ENCODE measurements around the gene SLC25A5.
A peak's percentile ranks its signal among the peaks of the same experiment; 100 is the strongest.
"Not testable (repeated sequence)": the region's sequence is repeated elsewhere in the genome, so short reads cannot be mapped to it uniquely, and the experiment has no call there.

Gene SLC25A5

DNA sequence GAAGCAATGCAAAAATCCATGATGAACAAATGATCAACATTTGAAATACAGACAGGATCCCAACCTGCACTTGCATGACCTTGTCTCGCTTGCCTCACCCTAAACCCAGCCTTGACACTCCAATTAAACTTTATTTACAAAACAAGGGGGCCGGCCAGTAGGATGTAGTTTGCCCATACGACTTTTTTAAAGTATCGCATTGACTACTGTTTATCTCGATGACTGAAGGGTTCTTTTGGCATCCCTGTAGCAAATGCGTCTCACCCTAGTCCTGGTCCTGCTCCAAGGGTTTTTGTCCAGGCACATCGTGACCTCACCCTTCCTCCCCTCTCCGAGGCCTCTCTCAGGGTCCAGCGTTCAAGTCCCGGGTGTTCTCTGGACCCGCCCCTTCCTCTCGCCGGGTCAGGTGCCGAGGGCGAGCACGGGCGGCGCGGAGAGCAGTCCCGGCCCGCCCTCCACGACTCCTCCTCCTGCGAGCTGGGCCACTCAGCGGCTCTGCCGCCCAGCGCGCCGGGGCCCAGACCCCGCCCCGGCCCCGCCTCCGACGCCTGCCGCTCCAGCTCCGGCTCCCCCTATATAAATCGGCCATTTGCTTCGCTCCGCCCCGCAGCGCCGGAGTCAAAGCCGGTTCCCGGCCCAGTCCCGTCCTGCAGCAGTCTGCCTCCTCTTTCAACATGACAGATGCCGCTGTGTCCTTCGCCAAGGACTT, at the start of gene SLC25A5:
Gene SLC25A5, plus strand, starts transcription at position 603 of the 709 bp plus-strand sequence. Its CDS starts 72 bp downstream, at position 675.
- peak; percentile 57 for DNase-seq (ENCODE audit: low read depth)

DNA sequence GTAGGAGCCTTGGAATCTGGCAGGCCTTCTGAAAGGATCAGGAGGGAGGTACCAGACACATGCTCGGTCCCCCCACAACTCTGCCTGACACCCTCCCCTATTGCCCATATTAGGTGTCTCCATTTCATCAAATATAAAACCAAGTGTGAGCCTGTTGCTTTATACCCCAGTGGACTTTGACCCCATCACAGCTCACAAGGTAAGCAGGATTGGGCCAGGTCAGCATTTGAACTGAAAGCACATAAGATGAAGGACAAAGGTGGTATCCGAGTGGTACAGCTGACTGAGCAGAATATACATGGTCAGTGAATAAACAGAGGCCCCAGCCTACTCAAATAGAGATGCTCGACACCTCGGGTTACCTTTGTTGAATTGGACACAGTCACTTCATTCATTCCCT, 49.1 kb upstream of the SLC25A5 start:
- DNase-seq (ENCODE audit: low read depth), result no peak

DNA sequence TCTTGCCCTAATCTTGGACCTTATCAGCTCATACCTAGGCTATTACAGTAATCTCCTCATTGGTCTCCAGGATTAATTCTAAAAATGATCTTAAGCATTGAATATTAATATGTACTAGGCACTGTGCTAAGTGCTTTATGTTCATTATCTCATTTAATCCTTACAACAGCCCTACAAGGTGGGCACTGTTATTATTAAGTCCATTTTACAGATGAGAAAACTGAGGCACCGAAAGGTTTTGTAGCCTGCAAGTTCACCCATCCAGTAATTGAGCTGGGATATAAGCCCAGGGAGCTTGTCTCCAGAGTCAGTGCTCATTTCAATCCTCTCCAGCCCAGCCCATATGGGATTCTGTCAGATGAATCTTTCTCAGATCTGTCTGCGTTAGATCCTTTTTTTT, 48.3 kb upstream of the SLC25A5 start:
- no peak for DNase-seq (ENCODE audit: low read depth)

DNA sequence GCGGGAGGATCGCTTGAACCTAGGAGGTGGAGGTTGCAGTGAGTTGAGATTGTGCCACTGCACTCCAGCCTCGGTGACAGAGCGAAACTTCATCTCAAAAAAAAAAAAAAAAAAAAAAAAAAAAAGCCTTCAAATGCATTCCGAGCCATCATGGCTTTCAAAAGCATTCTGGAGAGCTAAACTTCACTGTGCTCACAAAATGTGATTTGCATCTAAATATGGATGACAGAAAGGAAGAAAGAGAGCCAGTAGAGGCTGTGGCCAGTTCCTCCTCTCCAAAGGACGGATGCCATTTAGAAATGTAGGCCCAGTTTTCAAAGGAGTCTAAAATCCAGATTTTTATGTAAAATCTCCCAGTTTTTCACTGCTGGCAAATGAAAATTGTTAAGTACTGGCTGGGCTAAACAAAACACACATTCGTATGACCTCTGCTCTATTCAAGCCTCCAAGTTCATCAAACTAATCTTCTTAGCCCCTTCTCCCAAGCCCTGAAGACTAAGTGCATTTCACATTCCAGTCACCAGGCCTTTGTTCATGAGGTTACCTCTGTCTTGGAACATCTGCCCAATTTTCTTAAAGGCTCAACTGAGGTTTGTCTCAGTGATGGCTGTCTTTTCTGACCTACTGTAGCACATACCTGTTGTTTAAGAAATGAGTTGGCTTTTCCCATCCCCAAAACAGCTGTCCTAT, 47.1 kb upstream of the SLC25A5 start:
- no peak for DNase-seq (ENCODE audit: low read depth)

DNA sequence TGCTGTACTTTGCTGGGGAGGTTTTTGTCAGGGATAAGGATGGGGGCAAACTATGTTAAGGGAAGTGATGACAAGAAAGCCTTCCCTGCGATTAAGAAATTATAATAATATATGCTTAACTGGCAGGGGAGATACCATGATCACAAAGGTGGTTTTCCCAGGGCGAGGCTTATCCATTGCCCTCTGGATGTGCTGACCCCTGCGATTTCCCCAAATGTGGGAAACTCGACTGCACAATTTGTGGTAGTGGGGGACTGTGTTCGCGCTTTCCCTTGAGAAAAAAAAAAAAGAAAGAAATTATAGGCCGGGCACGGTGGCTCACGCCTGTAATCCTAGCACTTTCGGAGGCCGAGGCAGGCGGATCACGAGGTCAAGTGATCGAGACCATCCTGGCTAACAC, 44.6 kb upstream of the SLC25A5 start:
- DNase-seq (ENCODE audit: low read depth), result no peak

DNA sequence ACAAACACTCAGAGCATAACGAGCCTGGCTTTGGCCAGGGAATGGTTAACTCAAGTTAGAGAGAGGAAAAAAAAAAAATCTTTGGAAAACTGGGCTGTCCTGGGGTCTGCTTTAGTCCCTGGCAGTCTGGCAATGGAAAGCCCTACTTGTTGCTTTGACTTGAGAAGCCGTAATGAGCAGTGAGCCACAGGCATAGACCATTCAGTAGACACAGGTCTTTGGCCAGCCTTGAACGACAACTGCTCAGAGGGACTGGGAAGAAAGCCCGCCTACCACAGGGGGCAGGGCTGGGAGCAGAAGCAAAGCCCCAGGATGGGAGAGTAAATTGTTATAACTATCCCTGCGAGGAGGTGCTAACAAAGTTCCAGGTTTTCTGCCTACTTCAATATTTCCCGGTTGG, 43.2 kb upstream of the SLC25A5 start:
- DNase-seq (ENCODE audit: low read depth), result no peak

DNA sequence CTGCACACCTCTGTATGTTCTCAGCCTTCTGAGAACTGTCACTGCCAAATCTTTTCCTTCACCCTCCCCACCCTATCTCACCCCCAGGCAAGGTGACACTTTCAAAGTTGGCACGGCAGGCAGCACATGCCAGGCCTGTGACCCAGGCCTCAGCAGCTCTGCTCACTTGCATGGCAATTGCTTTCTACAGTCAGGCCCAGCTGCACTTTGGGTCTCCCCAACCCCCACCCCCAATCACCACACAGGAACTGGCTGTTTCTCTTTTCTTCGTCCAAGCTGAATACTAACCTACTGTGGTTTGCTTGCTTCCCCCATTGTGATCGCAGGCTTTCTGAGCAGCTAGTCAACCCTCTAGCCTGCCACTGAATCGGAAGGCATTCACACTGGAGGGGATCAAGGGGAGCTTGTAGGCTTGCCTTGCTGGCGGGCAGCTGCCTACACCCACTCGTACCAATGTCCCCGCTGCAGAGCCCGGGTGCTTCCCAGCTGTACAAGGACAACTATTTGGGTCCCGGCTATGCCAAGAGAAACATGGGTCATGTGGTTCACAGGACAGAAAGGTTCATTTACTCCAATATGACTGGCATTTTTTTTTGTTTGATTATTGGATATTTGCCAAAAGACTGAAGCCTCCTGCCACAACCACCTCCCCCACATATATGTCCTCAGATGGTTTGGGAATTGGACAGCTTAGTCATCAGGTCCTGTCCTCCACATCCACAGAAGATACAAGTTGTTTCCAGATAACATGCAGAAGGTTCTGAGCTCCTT, 41.0 kb upstream of the SLC25A5 start:
- DNase-seq (ENCODE audit: low read depth), result no peak

DNA sequence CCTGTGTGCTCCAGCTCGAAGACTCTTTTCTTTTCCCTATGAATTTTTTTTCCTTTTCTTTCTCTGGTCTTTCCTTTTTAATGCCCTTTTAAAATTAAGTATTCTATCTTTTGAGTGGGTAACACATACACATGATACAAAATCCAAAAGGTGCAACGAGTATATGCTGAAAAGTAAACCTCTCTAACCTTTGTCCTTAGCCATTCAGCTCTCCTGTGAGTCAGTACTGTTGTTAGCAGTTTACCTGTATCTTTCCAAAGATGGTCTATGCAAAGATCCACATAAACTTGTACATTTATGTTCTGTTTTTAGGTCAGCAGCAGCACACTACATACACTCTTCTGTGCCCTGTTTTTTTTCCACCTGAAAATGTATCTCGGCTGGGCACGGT, 40.5 kb upstream of the SLC25A5 start:
- no peak for DNase-seq (ENCODE audit: low read depth)

DNA sequence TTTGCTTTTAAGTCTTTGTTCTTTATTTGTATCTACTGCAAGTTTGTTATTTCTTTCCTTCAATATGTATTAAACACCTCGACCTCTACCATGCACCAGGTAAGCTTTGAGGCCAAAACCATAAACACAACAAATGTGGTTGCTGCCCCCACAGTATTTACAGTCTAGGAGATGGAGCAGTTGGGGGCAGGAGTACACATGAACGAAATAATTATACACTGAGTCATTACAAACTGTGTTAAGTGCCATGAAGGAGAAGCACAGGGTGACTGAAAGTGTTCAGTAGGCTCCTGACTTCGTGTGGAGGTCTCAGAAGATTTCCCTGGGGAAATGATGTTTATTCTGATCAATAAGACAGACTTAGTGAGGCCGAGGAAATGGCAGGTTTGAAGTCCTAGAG, 38.8 kb upstream of the SLC25A5 start:
- no peak for DNase-seq (ENCODE audit: low read depth)

DNA sequence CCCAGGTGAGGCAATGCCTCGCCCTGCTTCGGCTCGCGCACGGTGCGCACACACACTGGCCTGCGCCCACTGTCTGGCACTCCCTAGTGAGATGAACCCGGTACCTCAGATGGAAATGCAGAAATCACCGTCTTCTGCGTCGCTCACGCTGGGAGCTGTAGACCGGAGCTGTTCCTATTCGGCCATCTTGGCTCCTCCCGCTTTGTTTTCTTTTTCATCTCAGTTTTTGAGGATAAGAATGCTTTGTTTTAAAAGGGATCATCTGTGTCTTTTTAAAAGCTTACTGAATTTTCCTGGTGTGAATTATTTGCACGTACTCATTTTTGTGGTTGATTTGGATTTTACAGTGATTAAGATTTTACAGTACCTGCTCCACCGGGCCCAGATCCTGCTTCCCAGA, 26.9 kb upstream of the SLC25A5 start:
- not testable (repeated sequence) for DNase-seq (ENCODE audit: low read depth)

DNA sequence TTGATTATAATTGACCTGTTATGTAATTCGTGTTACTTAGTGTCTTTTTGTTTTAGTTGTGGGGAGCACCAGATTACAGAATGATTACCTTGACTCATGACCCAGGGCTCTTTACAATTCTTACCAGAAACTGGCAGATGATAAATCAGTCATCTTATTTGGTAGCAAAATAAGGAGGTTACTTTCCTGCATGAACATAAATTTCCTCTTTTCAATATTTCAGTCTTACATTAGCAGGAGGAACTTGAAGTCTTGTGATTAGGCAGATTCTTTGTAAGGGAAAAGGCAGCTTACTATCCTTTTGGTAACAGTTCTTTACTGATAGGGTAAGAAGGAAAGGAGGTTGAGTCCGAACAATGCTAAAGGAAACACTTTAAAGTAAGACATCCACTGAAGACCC, 26.0 kb upstream of the SLC25A5 start:
- no peak for DNase-seq (ENCODE audit: low read depth)

DNA sequence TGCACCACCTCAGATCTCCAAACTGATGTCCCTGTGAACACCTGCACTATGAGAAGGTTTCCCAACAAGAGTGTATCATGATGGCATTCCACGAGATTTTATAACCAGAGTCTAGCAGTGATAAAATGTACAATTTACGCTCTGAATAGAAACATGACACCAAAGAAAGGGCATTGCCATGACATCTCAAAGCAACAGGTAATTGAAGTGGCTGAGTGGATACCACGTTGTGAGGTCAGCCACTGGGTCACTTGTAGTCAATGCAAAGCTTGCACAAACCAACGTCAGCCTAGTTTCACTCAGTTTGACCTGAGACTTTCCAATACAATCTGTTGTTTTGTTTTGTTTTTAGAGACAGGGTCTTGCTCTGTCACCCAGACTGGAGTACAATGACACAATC, 15.0 kb upstream of the SLC25A5 start:
- DNase-seq (ENCODE audit: low read depth), result no peak

DNA sequence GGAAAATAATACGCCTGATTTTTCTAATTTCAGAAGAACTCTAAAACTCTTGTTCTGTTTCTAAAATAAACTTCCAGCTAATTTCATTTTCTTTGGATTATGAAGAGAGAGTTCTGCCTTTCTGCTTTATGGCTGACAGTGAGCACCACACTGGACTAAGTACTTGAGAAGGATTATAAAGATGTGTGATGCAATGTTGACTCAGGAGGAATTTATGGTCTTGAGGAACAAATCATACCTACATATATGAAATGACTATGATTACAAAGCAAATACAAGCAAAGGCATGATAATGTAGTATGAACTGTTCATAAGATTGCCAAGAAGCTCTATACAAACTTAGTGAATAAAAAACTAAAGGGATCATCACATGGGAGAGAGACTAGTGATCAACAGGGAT, 13.0 kb upstream of the SLC25A5 start:
- no peak for DNase-seq (ENCODE audit: low read depth)

DNA sequence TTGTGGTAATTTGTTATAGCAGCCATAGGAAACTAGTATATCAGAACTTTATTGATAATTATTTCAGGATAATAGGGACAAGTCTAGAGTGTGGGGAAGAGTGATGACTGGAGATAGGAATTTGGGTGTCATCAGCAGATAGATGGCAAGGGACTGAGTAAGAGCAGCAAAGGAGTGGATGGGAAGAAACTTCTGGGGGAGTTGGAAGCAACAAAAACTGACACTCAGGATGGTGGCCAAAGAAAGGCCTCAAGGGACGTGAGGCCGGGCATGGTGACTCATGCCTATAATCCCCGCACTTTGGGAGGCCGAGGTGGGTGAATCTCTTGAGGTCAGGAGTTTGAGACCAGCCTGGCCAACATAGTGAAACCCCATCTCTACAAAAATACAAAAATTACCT, 9.1 kb upstream of the SLC25A5 start:
- no peak for DNase-seq (ENCODE audit: low read depth)

DNA sequence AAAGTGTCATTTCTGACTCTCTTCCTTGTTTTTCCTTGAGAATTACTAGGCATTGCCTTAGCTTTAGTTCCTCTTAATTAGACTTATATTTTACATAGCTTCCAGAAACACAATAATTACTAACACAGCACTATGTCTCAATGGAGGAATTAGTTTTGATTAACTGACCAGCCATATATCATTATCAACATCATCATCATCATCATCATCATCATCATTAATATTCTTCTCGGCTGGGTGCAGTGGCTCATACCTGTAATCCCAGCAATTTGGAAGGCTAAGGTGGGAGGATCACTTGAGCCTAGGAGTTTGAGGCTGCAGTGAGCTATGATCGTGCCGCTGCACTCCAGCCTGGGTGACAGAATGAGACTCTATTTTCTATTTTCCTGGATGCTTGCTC, 2.7 kb upstream of the SLC25A5 start:
- no peak for DNase-seq (ENCODE audit: low read depth)

DNA sequence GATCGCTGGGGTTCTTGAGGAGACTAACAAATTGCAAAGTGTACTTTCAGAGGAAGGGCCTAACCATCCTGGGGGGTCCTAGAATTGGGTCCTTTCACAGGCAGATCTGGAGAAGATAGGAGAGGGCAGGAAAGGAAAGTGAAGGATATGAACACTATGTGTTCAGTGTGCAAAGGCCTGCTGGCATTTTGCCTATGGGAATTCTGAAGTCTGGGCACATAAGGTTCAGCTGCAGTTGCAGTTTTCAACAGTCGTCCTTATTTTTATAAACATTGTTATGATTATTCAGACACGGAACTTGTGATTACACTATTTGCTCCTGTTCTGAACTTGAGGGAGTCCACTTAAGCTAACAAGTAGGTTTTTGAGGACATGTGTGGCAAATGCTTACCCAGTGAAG, 1.3 kb upstream of the SLC25A5 start:
- no peak for DNase-seq (ENCODE audit: low read depth)

DNA sequence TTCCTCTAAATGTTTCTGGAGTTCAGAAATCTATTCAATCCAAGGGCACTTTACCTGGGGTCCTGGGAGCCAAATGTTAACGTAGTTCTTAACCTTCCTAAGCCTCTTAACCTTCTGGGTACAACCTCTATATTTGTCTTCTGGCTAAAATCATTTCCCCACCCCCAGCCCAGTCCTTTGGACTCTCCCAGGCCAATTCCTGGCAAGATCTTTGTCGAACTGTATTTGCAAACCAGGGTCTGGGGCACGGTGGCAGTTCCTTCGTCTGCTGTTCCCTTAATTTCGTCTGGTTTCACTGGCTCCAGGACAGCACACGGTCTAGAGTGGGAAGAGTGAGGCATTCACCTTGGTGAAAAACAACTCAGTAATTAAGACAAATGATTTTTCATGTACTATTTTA, 811 bp upstream of the SLC25A5 start:
- DNase-seq (ENCODE audit: low read depth), result no peak

DNA sequence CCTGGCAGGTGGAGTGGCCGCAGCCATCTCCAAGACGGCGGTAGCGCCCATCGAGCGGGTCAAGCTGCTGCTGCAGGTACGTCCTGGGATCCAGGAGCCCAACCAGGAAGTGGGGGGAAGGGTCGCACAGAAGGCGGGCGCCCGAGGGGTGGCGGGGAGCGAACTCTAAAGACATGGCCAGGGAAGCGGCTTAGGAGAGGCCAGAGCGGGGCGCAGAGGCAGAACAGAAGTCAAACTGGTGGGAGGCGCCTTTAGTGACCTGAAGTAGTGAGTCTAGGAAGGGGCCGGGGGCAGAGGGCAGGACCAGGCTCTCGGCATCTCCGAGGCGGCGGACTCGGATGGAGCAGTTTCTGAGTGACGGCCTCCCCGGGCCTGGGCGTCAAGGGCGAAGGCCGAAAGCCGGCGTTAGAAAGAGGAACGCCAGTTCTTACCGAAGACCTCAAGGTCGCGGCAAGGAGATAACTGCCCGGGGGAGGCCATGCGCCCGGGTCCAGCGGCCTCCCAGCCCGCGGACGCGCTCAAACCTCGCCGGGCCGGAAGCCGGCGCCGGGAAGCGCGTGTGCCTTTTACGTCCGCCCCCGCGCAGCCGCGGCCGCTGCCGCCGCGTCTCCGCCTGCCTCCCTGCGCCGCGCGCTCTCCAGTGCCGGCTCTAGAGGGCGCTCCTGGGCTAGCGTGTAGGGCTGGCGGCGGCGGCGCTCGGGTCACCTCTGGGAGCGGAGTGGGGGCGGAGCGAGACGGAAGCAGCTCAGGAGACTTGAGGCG, 488 bp downstream of the SLC25A5 start:
- DNase-seq (ENCODE audit: low read depth), result peak; percentile 51

DNA sequence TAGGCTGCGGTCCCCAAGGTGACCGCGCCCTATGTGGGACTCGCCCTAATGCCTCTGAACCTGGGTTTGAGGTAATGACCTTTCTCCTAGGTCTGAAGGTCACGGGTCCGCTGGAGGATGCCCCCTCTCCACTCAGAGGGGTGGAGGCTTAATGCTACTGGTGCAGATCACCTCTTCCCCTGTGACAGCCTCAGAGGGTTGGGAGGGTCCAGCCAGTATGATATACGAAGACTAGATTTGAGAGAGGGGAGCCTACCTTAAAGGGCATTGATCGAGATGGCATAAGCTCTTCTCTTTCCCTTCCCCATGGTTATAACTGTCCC, 1.0 kb downstream of the SLC25A5 start:
- DNase-seq (ENCODE audit: low read depth), result no peak

DNA sequence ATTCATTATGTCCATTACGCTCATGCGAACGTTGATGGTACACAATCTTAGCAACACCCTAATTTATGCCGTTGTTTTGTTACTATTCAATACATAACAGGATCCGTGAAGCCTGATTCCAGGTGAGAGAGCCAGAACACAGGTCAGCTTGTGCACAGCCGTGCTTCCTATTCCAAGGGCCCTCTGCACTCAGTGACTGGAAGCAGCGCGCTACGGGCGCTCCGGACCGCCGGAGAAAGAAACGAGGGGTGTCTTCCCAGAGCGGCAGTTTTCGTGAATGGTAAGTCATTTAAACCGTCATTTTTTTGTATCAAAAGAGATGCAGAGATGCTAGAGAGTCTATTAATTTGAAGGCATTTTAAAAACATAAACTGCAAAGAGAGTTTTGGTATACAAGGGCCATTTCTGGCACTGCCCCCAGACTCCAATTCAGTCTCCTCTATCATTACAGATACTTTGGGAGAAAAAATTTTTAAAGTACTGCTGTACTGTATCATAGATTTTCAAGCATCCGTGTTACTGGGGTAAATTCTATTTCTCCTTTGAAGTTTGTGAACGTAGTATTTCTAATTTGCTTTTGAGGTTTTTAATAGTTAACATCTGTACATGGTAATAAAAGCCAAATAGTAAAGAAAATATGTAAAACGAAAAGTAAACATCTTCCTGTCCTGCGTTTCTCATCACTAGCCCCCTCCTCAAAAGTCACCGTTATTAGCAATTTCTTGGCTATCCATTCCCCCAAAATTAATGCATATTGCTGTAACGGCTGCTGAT, 6.6 kb downstream of the SLC25A5 start:
- no peak for DNase-seq (ENCODE audit: low read depth)

DNA sequence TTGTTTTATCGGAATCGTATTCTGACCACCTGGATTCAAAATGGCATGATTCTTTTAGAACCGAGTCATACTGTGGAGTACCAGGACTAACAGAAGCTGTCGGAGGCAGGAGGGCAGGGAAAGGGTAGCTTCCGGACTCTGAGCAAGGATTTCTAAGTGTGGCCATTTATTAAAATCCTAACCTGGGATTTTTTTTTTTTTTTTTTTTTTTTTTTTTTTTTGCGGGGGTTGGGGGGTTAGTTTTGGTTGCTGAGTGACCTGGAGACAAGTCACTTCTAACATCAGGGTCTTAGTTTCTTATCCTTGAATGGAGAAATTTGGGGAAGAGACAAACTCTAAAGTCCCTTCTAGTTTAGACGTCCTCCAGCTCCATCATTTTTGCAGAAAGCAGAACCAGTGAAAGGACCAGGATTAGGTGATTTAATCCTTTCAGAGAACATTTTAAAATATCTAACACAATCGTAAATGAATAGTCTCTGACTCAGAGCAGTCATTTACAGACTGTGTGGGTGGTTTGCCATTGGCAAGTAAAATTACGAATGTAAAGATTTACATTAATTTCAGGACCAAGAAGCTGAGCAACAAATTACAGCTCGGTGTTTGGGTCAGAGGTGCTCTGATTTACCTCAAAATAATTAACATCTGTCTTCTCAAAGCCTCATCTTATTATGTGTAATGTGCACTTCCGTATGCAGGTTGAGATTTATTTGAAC, 7.3 kb downstream of the SLC25A5 start:
- no peak for DNase-seq (ENCODE audit: low read depth)

All from stromal cell of bone marrow (primary cell).